GM21360 (cell line): ENCODE results near the gene CHMP4B.
"Not testable (repeated sequence)": the region's sequence is repeated elsewhere in the genome, so short reads cannot be mapped to it uniquely, and the experiment has no call there.

Experiments
- ATAC-seq: cut with Tn5 transposase; IDR thresholded peaks from one replicate; pipeline ENCODE4 v1.9.1; 2021; ENCODE audit warnings: mild to moderate bottlenecking, moderate library complexity; ENCODE audit not compliant: unreplicated experiment

CHMP4B gene

DNA sequence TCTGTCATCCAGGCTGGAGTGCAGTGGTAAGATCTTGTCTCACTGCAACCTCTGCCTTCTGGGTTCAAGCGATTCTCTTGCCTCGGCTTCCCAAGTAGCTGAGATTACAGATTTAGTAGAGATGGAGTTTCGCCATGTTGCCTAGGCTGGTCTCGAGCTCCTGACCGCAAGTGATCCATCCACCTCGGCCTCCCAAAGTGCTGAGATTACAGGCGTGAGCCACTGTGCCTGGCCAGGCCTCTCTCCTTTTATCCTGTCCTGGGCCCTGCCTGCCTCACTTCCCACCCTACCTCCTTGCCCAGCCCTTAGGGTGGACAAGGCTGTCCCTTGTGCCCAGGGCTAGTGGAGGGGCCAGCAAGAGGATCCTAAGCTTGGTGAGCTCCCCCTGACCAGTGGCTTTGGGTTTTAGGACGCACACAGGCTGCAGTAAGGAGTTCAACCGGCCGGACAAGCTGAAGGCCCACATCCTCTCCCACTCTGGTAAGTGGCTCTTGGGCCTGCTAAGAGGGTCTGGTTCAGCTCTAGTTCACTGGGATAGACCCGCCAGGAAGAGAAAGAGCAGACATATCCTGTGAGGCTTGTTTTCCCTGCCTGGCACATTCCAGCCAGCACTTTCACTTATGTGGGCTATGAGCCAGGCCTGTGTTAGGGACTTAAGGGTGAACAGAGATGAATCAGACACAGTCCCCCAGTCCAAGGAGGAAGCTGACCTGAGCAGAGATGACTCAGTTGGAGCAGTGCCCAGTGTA is 21.9 kb upstream of the CHMP4B start:
- ATAC-seq = no peak

DNA sequence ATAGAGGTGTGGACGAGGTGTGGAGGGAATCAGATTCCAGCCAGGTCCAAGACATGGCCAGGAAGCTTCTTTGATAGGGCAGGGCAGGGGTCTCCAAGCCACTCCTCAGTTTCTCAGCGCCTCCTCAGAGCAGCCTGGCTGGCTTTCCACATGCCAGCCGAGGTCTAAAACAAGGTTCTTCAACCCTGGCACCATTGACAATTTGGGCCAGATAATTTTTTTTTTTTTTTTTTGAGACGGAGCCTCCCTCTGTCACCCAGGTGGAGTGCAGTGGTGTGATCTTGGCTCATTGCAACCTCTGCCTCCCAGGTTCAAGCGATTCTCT is 21.3 kb upstream of the CHMP4B start:
- ATAC-seq = no peak

DNA sequence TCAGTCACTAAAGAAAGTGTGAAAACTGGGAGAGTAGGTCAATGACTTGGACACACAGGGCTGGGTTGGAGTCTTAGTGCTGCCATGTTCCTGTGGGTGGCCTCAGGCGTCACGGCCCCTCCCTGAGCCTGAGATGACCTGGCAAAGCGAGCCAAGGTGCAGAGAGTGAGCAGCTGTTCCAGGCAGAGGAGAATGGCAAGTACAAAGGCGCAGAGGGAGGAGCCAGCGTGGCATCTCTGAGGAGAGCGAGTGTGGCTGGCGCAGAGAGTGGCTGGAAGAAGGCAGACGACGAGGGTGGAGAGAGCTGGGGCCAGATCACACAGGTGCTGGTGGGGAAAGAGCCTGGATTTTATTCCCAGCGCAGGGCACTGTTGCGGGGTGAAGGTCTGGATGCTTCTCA is 20.6 kb upstream of the CHMP4B start:
- no peak for ATAC-seq

DNA sequence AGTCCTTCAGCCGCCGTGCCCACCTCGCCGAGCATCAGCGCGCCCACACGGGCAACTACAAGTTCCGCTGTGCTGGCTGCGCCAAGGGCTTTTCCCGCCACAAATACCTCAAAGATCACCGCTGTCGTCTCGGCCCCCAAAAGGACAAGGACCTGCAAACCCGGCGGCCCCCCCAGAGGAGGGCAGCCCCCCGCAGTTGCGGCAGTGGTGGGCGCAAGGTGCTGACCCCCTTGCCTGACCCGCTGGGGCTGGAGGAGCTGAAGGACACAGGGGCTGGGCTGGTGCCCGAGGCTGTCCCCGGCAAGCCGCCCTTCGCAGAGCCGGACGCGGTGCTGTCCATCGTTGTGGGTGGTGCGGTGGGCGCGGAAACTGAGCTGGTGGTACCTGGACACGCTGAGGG is 20.1 kb upstream of the CHMP4B start:
- no peak for ATAC-seq

DNA sequence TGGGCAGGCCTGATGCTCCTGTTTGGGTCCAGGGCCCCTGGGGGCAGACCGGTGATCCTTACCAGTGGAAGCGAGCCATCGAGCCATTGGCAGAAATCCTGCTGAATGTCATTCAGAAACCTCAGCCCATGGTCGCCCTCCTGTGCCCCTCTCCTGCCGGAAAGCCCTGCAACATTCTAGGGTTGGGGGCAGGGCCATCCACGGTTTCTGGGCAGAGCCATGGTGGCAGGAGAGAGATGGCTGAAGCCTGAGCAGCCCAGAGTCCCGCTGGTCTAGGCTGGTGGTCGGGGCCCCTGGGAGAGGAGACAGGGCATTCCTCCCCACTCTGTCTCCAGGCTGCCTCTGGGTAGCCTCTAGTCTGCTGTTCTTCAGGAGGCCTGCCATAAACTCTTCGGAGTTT is 19.6 kb upstream of the CHMP4B start:
- no peak for ATAC-seq

DNA sequence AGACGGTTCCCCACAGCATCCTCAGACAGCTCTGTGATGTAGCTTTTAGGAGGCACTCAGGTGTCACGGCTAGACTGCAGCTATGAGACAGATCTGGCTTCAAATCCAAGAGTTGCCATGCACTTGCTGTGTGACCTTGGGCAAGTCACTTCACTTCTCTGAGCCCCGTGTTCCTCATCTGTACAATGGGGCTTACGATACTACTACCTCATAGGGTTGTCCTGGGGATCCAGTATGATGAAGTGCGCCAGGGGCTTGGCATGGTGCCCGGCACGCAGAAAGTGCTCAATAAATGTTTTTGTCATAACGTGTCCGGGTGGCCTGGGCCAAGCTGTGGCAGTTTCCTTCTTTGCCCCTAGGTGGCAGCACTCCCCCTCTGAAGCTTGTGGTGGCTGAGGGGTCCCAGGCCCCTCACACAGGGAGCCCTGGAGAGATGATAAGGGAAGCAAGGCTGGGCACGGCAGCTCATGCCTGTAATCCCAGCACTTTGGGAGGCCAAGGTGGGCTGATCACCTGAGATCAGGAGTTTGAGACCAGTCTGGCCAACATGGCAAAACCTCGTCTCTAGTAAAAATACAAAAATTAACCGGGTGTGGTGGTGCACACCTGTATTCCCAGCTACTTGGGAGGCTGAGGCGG is 19.1 kb upstream of the CHMP4B start:
- no peak for ATAC-seq

DNA sequence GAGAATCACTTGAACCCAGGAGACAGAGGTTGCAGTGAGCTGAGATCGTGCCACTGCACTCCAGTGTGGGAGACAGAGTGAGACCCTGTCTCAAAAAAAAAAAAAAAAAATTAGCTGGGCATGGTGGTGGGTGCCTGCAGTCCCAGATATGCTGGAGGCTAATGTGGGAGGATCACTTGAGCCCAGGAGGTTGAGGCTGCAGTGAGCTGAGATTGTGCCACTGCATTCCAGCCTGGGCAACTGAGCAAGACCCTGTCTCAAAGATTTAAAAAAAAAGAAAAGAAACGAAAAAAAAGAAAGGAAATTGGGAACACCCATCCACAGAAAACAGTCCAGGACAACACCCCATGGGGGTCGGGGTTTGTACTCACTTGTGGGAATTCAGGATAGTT is 18.6 kb upstream of the CHMP4B start:
- not testable (repeated sequence) for ATAC-seq

DNA sequence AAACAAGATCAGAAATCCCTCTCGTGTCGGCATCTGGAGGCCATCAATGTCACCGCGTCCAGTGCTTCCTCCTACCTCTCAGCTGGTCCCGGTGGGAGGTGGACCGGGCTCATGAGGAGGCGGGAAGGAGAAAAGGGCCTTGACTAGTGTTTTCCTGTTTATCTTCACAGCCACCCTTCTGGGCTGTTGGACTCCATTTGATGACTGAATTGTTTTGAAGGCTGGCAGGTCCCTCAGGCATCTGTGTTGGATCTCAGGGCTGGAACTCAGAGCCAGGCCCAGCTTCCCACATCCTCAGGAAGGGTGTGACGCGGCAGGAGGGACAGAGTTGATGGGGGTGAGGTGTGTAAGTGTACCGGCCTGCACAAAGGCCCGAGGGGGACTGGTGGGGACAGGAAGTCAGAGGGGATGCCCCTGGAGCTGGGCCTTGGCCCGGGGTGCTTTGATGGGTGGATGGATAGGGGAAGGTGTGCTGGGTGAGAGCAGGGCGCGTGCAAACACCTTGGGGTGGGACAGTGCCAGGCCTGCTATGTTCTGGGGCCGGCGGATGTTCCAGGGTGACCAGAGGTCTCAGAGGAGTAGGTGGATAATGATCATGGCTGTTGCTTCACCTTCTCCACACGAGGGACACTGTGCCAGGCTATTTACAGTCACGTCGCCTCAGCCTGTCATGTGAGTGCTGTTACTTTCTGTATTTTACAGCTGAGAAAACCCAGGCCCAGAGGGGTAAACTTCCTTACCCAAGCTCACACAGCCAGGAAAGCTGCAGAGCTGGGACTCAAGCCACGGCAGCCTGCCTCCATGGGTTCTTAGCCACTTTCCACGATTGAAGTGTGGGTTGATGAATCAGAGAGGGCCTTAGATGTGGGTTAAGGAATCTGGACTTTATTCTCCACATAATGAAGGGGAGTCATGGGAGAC is 17.9 kb upstream of the CHMP4B start:
- ATAC-seq = no peak

DNA sequence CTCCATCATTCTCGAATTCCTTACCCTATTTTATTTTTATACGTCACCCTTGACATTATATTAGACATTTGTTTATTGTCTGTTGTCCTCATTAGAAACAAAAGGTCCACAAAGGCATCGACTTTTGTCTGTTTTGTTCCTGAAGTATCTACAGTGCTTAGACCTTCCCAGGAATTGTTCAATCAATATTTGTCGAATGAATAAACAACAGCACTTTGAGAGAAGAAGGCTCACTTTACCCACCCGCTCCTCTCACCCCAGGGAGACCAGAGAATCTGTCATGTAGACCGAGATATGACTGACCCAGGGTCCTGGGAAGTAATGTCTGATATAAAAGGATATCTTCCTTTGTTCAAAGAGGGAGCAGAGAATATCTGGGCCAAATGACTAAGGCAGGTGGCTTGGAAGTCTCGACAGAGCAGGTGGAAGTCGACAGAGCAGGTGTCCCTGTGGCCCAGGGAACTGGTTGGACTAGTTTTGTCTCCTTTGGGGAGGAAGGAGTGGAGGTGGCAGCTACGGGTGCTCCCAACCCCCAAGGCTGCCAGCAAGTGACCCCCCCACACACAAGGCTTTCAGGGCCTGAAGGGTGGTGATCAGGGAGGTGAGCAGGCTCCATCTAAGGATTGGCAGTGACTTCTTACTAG is 14.8 kb upstream of the CHMP4B start:
- ATAC-seq = no peak

DNA sequence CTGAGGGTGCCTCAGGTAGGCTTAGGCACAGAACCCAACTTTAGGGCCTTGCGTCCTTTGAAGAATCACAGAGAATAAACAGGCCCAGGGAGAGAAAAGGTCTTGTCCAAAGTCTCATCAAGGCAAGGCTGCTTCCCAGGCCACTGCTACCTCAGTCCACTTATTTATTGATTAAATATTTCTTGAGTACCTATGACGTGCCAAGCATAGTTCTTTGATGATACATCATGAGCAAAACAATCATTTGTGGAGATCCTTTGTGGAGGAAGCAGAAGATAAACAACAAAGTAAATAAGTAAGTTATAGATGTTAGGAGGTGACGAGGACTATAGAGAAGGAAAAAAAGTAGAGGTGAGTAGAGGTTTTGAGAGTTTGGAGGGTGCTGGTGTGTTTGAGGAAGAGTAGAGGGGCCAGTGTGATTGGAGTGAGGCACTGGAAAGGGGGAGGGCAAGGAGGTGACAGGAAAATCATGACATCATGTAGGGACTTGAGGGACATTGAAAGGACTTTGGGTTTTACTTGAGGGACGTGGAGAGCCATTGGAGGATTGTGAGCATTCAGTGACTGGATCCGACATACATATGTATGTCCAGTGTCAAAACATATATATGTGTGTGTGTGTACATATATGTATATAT is 14.1 kb upstream of the CHMP4B start:
- no peak for ATAC-seq

DNA sequence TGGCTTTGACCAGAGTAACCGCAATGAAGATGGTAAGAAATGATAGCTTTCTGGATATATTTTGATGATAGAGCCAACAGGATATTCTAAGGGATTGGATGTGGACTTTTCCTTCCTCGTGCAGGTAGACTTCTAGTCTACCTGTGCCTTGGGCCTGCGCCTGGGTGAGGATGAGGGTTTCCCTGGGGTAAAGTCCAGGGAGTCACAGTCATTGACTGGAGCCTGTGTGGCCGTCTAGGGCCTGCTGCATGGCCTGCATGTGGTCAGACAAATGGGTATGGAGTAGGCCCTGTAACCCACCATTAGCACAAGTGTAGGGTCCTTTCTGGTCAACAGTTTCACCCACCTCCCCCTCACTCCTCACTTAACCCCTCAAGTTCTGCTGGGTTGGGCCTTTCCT is 12.7 kb upstream of the CHMP4B start:
- no peak for ATAC-seq

DNA sequence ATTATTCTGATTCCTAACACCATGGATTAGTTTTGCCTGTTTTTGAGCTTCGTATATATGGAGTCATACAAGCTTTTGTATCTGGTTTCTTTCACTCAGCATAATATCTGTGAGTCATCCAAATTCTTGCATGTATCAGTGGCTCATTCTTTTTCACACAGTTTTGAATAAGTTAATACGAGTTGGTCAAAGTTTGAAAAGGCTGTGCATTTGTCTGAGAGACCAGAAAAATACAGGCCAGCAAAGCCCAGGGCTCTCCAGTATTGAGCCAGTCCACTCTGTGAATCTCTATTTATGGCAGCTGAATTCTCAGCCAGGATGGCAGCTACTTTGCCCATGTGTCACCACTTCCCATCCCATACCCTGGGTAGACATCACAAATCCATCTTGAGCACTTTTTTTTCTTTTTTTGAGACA is 7.2 kb upstream of the CHMP4B start:
- no peak for ATAC-seq

DNA sequence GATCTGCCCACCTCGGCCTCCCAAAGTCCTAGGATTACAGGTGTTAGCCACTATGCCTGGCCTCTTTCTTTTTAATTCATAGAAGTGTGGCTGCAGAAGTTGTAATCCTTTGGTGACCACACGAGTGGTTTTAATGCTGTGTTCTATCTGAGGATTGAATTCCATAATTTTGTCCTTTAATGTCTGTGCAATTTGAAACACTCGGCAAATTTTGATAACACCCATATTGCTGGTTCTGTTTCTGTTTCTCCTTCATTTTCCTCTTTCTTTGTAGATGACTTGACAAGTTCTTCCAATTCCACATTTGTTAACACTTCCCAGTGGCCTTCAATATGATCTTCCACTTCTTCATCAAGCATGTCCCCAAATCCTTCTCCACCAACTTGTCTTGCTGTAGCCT is 2.8 kb upstream of the CHMP4B start:
- ATAC-seq = no peak

DNA sequence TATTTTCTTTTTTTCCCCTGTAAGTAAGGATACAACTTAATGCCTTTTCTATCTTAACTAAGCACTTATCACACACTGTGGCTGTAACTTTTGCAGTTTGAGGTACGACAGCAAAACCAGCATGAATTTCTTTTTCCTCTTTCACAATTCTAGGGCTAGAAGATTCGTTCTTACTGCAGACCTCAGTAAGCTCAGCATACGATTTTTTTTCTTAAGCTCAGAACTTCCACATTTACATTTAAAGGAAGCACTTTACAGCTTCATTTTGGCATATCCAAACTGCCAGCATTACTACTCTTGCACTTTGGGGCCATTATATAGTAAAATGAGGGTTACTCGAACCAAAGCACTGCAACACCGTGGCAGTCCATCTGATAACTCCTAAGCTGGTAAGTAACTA is 889 bp upstream of the CHMP4B start:
- no peak for ATAC-seq

DNA sequence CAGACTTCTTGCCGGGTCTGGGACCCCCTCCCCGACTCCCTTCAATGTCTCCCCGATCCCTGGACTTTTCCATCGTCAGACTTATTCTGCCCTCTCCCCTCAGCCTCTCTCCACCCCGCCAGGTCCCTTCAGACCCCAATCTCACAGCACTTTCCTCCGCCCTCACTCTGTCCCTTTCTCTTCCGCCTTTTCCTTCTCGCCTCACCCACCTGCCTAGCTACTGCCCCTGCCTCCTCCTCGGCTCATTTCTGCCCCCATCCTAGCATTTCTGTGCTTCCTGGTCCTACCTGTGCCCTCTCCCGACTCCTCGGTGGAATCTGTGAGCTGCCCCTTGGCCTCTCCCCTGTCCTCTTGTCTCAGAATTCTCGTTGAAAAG is 616 bp downstream of the CHMP4B start:
- no peak for ATAC-seq

DNA sequence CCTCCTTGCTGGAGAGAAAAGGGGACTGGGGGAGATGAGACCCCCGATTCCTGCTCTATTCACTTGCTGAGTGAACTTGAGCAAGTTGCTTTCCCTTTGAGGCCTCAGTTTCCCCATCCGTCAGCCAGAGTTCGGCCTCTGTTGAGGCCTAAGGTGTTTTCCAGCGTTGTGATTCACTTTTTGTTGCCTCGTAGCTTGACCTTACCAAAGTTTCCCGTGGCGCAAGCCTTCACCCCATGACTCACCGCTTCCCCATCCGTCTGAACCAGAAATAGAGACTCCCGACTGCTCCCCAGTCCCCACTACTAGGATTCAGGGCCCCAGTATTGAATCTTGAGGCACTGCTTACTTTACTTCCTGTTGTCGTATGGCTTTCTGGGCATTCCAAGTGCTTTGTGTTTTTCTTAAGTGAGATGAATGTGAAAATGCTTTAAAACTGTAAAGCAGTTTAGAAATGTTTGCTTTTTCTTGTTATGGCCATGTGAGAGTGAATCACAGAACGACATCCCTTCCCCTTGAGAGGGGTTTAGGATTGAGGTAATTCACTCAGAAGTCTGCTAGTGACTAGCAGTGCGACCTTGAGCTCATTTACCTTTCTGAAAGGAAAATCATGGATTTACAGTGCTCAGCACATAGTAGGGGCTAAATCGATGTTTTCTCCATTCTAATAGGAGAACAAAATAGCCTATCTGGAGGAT is 1.2 kb downstream of the CHMP4B start:
- ATAC-seq = no peak

DNA sequence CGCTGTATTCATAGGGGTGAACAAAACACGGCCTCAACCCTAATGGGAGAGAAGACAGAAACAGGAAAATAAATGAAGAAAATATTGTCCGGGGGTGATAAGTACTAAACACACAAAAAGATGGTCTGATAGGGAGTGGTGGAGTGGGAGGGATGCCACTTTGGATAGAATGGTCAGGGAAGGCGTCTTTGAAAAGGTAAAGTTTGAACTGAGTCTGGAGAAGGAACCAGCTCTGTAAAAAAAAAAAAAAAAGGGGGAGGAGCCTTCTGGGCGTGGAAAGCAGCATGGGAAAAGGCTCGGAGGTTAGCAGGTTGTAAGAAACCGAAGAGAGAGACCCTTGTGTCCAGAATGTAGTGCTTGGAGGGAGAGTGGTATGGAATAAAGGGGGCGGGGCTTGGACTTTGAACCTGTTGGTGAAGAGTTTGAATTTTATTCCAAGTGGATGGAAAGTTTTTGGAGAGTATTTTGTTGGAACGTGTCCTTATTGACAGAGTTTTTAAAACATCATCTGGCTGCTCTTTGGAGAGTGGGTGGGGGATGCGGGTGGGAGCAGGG is 1.8 kb downstream of the CHMP4B start:
- no peak for ATAC-seq

DNA sequence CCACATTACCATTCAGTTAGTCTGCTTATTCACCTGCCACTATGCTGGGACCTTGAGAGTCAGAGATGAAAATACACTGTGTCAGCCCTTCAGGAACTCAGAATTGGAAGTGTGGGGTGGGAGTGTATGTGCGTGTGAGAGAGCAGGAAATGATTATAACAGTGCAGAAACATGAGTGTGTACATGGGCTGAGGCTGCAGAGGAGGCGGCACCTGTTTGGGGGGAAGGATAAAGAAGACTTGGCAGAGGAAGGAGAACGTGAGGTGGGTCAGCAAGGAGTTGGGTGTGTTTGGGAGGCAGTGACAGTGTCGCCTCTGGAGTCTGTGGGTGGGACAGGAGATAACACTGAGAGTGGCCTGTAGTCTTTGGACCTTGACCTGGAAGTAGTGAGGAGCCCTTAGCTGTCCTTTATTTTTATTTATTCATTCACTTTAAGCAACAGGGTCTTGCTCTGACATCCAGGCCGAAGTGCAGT is 3.1 kb downstream of the CHMP4B start:
- no peak for ATAC-seq

DNA sequence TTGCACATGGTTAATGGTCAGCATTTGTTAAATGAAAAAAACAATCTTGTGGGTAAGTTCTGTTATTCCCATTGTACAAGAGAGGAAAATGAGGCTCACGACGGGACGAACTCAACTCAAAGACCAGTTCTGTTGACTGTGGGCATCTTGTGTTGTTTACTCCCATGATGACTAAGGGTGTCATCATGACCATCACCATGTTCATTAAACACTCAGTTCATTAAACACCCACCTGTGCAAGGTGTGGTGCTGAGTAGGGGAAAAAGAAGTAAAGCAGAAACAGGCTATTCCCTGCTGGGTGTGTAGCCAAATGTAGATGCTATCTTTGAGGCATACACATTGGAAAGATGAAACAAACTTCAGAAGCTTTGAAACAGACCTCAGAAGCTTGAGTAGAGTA is 4.5 kb downstream of the CHMP4B start:
- ATAC-seq = no peak

DNA sequence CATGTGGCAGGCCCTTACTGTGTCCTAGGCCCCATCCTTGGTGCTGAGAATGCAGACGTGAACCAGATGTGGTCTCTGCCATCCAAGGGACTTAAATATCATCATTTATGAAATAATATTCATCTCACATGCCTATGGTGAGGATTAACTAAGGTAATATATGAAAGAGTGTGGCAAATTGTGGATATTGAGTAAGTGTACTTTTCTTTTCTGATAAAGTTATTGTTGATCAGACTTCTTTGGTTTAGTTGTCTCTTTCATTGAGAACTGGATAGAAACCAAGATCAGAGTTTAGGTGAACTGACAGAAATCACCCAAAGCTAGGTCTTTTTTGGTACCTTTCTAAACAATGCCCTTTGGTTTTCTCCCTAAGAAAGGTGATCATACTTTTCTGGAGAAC is 5.0 kb downstream of the CHMP4B start:
- no peak for ATAC-seq
